Caco-2 (cell line): Measurements from ENCODE around the gene BMPR1B. TPM values are rescaled to one million over a fixed set of nuclear protein-coding genes. Genes with fewer than 3 reads are reported as not detected.

Source experiments
- BruUV-seq: library from RNA; stranded (reverse); fragments of 400-500 nt; replicated peaks from 2 replicates; lab custom pipeline; 2021; lab: Mats Ljungman, UMichigan
- CTCF ChIA-PET: fragments of 300-600 bp; sonication (Branson Sonifier 250); formaldehyde crosslinking; loops from one replicate; lab custom pipeline; 2022; ENCODE audit warnings: antibody characterized with exemption; lab: Charles Lee
- POLR2A ChIA-PET: fragments of 300-600 bp; sonication (Branson Sonifier 250); formaldehyde crosslinking; loops from one replicate; lab custom pipeline; 2022; ENCODE audit warnings: antibody characterized with exemption; lab: Charles Lee
- DNase-seq, 2 experiments: peaks; one replicate each; pipeline versions ENCODE4 v3.0.0 to v3.0.0-alpha.2; 2020 to 2022
- H3K27me3 ChIP-seq: replicated peaks from 2 replicates; pipeline ENCODE4 v1.6.0; 2011; ENCODE audit warnings: low read length; ENCODE audit not compliant: control insufficient read depth, insufficient read depth
- H3K36me3 ChIP-seq: 2 replicates; pipeline ENCODE4 v1.5.1; 2011; ENCODE audit warnings: low read length; ENCODE audit not compliant: control insufficient read depth, insufficient read depth
- H3K4me1 ChIP-seq: fragments of 250-450 bp; sonication (Bioruptor Pico); 2 replicates; pipeline ENCODE4 v1.5.1; 2020; ENCODE audit warnings: mild to moderate bottlenecking
- H3K4me3 ChIP-seq: 2 replicates; pipeline ENCODE4 v1.5.1; 2011; ENCODE audit warnings: low read depth, mild to moderate bottlenecking, control low read depth, low read length
- H3K9me3 ChIP-seq: fragments of 250-450 bp; sonication (Bioruptor Pico); 2 replicates; pipeline ENCODE4 v1.5.1; 2020; ENCODE audit warnings: mild to moderate bottlenecking, moderate library complexity
- H3K27ac Mint-ChIP-seq: one replicate; pipeline ENCODE4 v1.8.0; 2022; ENCODE audit warnings: mixed read lengths; ENCODE audit not compliant: unreplicated experiment
- H3K27me3 Mint-ChIP-seq: one replicate; pipeline ENCODE4 v1.8.0; 2022; ENCODE audit warnings: mixed read lengths; ENCODE audit not compliant: insufficient read depth, unreplicated experiment
- H3K36me3 Mint-ChIP-seq: one replicate; pipeline ENCODE4 v1.8.0; 2022; ENCODE audit warnings: mild to moderate bottlenecking, mixed read lengths; ENCODE audit not compliant: insufficient read depth, unreplicated experiment
- H3K4me1 Mint-ChIP-seq: one replicate; pipeline ENCODE4 v1.8.0; 2022; ENCODE audit warnings: low read depth, mixed read lengths; ENCODE audit not compliant: unreplicated experiment
- H3K4me3 Mint-ChIP-seq: one replicate; pipeline ENCODE4 v1.8.0; 2022; ENCODE audit warnings: mild to moderate bottlenecking, moderate library complexity, mixed read lengths; ENCODE audit not compliant: unreplicated experiment
- H3K9me3 Mint-ChIP-seq: one replicate; pipeline ENCODE4 v1.8.0; 2022; ENCODE audit warnings: mixed read lengths; ENCODE audit not compliant: unreplicated experiment
- CTCF ChIP-seq, 2 experiments: fragments of 200-600 bp in 1 of 2; IDR thresholded peaks; 1 replicate in 1 of 2; 2 replicates in 1 of 2; pipeline versions ENCODE4 v1.5.1 to v1.8.0; 2011 to 2022; ENCODE audit warnings: antibody characterized with exemption in 1 of 2, control low read depth in 1 of 2, inconsistent platforms in 1 of 2, low read depth in 1 of 2, low read length in 1 of 2, mild to moderate bottlenecking in 1 of 2, moderate library complexity in 1 of 2; ENCODE audit not compliant: insufficient read depth in 1 of 2, severe bottlenecking in 1 of 2, unreplicated experiment in 1 of 2
- intact Hi-C: fragments of 100-400 bp; cut with micrococcal nuclease; formaldehyde crosslinking; loops from one replicate; pipeline ENCODE4 v1.10.0; 2022; ENCODE audit not compliant: unreplicated experiment
- total RNA-seq: library from RNA; stranded (reverse); gene quantifications from 2 replicates; pipeline ENCODE4 v1.2.3, GENCODE V29; 2022

BMPR1B gene
- total RNA-seq, 1 experiment from 2014 or later: 8.7 TPM

DNA sequence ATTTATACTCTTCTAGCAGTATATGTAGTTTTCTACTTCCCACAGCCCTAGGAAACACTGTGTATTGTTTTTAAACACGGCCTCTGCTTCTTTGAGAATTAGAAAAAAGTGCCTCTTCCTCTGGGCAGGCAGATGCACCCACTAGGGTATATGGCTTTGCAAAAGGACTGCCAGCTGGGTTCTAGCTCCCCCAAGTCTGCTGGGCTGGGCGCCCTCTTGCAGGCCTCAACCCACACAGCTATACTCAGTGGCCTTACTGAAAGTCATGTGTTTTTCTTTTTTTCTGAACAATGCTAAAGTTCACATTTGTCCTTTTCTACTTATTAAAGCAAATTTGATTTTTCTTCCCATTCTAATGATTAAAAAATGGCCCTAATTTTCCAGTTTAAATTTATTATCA is 35.5 kb upstream of the BMPR1B start:
- Mint-ChIP-seq H3K4me1 (no peaks in the 10 kb centered on the region), H3K9me3 (no peaks in the 10 kb centered on the region), H3K27ac (no peak overlapping the region), H3K4me3 (no peak overlapping the region), H3K27me3 (peaks cover 6% of the 10 kb centered on the region), H3K36me3 (no peaks in the 10 kb centered on the region)
- ChIA-PET POLR2A (no interaction called here), CTCF (no interaction called here)
- DNase-seq: no peak
- no peaks in the 10 kb centered on the region for H3K4me1 ChIP-seq
- no peak overlapping the region for H3K4me3 ChIP-seq
- no TSS peak for BruUV-seq
- intact Hi-C loops: no loop called here
- H3K27me3 ChIP-seq: no peaks in the 10 kb centered on the region
- H3K9me3 ChIP-seq: no peaks in the 10 kb centered on the region
- no peaks in the 10 kb centered on the region for H3K36me3 ChIP-seq
- no peak for TF ChIP-seq CTCF (IDR thresholded peaks at IDR 0.05; ENCODE audit: insufficient read depth in 1 of 2, low read depth in 1 of 2, low read length in 1 of 2, severe bottlenecking in 1 of 2, unreplicated experiment in 1 of 2)

- Histone ChIP-seq H3K4me3 (no peak overlapping the region), H3K27me3 (no peaks in the 10 kb centered on the region), H3K9me3 (no peaks in the 10 kb centered on the region), H3K4me1 (no peaks in the 10 kb centered on the region), H3K36me3 (no peaks in the 10 kb centered on the region)
- Mint-ChIP-seq H3K27ac (no peak overlapping the region), H3K4me1 (peaks cover under 1% of the 10 kb centered on the region), H3K36me3 (no peaks in the 10 kb centered on the region), H3K4me3 (no peak overlapping the region), H3K27me3 (peaks cover 6% of the 10 kb centered on the region), H3K9me3 (no peaks in the 10 kb centered on the region)
- TF ChIP-seq CTCF (IDR thresholded peaks at IDR 0.05; ENCODE audit: insufficient read depth in 1 of 2, low read depth in 1 of 2, low read length in 1 of 2, severe bottlenecking in 1 of 2, unreplicated experiment in 1 of 2): no peak
- no peak for DNase-seq
- ChIA-PET POLR2A (no interaction called here), CTCF (no interaction called here)
- no TSS peak for BruUV-seq
- intact Hi-C loops: no loop called here
Observed at GRCh38 chr4:94722748-94723147, 35.0 kb upstream of the BMPR1B start.

GRCh38 chr4:94724016-94724790 is 33.6 kb upstream of the BMPR1B start:
- POLR2A ChIA-PET: no interaction called here
- no peaks in the 10 kb centered on the region for H3K36me3 Mint-ChIP-seq
- intact Hi-C loops: no loop called here
- DNase-seq: no peak
- CTCF ChIA-PET: interaction anchor here (0.6 kb wide), 1 partner anchor 143 kb away, joined by 3 read pairs; no protein-coding TSS in a partner anchor
- no peak overlapping the region for H3K4me3 ChIP-seq
- no peaks in the 10 kb centered on the region for H3K9me3 Mint-ChIP-seq
- BruUV-seq: no TSS peak
- H3K36me3 ChIP-seq: no peaks in the 10 kb centered on the region
- no peak overlapping the region for H3K27ac Mint-ChIP-seq
- H3K9me3 ChIP-seq: no peaks in the 10 kb centered on the region
- H3K4me1 ChIP-seq: no peaks in the 10 kb centered on the region
- H3K4me1 Mint-ChIP-seq: peaks cover 6% of the 10 kb centered on the region
- TF ChIP-seq CTCF (IDR thresholded peaks at IDR 0.05; ENCODE audit: insufficient read depth in 1 of 2, low read depth in 1 of 2, low read length in 1 of 2, severe bottlenecking in 1 of 2, unreplicated experiment in 1 of 2): no peak
- H3K4me3 Mint-ChIP-seq: no peak overlapping the region
- H3K27me3 Mint-ChIP-seq: peaks cover 2% of the 10 kb centered on the region
- H3K27me3 ChIP-seq: no peaks in the 10 kb centered on the region
